GM23338 (cell line): Measurements from ENCODE around the gene MOK.

Experiments
- CREB1 ChIP-seq: fragments of 250-450 bp; sonication (Bioruptor Pico); IDR thresholded peaks from 2 replicates; pipeline ENCODE4 v1.5.0; 2020; ENCODE audit warnings: low read depth, mild to moderate bottlenecking, moderate library complexity
- CTCF ChIP-seq, 2 experiments: fragments of 200-600 bp in 1 of 2; sonication (generic) in 1 of 2; conservative IDR thresholded peaks; 2 replicates each; pipeline versions ENCODE4 v1.5.1 to v1.6.1; 2016 to 2017; ENCODE audit warnings: antibody characterized with exemption in 2 of 2, low read depth in 2 of 2, mild to moderate bottlenecking in 2 of 2, moderate library complexity in 1 of 2
- EZH2 ChIP-seq: fragments of 200-600 bp; sonication (generic); IDR thresholded peaks from one replicate; pipeline ENCODE4 v1.8.0; 2017; ENCODE audit warnings: antibody characterized with exemption, mild to moderate bottlenecking, low read depth; ENCODE audit not compliant: unreplicated experiment
- EZH2phosphoT487 ChIP-seq: fragments of 200-600 bp; sonication (generic); IDR thresholded peaks from one replicate; pipeline ENCODE4 v1.8.1; 2018; ENCODE audit warnings: antibody characterized with exemption; ENCODE audit not compliant: unreplicated experiment
- POLR2AphosphoS5 ChIP-seq: IDR thresholded peaks from 2 replicates; pipeline ENCODE4 v1.6.1; 2016; ENCODE audit warnings: antibody characterized with exemption, low read depth
- REST ChIP-seq: IDR thresholded peaks from one replicate; pipeline ENCODE4 v1.6.1; 2018; ENCODE audit warnings: antibody characterized with exemption; ENCODE audit not compliant: unreplicated experiment
- ZNF331 ChIP-seq: fragments of 250-450 bp; sonication (Bioruptor Pico); IDR thresholded peaks from 2 replicates; pipeline ENCODE4 v1.5.0; 2020; ENCODE audit warnings: low read depth, mild to moderate bottlenecking, moderate library complexity

- TF ChIP-seq REST, result no peak
- TF ChIP-seq CTCF (conservative IDR thresholded peaks at IDR 0.05; ENCODE audit: low read depth in 2 of 2), result no peak
- no peak for TF ChIP-seq EZH2phosphoT487
- TF ChIP-seq EZH2, result no peak
- no peak for TF ChIP-seq CREB1
- TF ChIP-seq POLR2AphosphoS5, result no peak
- no peak for TF ChIP-seq ZNF331 (CRISPR knock-in tag)
These were observed 39.5 kb upstream of the MOK start for GRCh38 chr14:102344485-102344884.
